Bronchial epithelial cell (primary cell): ENCODE results near the gene CKB. TPM values are rescaled to one million over a fixed set of nuclear protein-coding genes. Genes with fewer than 3 reads are reported as not detected.
A peak's percentile ranks its signal among the peaks of the same experiment; 100 is the strongest.

Source experiments
- DNase-seq: peaks from one replicate; pipeline ENCODE4 v3.0.0-alpha.2; 2010; ENCODE audit warnings: low read depth
- FAIRE-seq: peaks from 2 replicates; lab custom pipeline; 2011; peaks lifted over from hg19 to GRCh38; lab: Jason Lieb, UNC
- H3K27me3 ChIP-seq: 2 replicates; pipeline ENCODE4 v1.5.1; 2011; ENCODE audit warnings: low read length; ENCODE audit not compliant: control insufficient read depth, insufficient read depth
- H3K36me3 ChIP-seq: 2 replicates; pipeline ENCODE4 v1.5.1; 2011; ENCODE audit warnings: low read length; ENCODE audit not compliant: control insufficient read depth, insufficient read depth
- H3K4me3 ChIP-seq: 2 replicates; pipeline ENCODE4 v1.5.1; 2011; ENCODE audit warnings: mild to moderate bottlenecking, low read depth, low read length, control low read depth
- CTCF ChIP-seq: IDR thresholded peaks from 2 replicates; pipeline ENCODE4 v1.5.1; 2011; ENCODE audit warnings: mild to moderate bottlenecking, moderate library complexity, low read length, control low read depth, inconsistent platforms; ENCODE audit not compliant: insufficient read depth, severe bottlenecking
- total RNA-seq: library from RNA; depleted of rRNA; stranded (reverse); fragments of >200 nt; gene quantifications from 2 replicates; pipeline ENCODE4 v1.2.1, GENCODE V29; 2014

The CKB gene
- total RNA-seq, 1 donor from 2014 or later, result 31.3 TPM

DNA sequence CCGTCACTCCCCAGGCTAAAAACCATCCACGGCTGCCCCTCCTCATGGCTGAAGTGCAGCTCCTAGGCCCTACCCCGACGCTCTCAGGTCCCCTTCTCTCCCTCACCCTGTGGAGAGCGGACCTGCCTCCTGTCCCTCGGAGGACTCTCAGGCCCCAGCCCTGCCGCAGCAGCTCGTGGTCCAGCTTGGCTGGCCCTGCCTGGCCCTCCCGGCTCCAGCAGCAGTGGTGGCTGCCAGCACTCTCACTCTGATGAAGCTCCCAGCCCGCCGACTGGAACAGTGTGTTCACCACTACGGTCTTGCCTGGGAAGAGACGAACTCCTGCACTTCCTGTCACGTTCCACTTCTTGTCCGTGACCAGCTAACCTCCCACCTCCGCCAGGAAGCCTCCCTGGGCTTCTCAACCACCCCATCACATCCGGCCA is 28.7 kb upstream of the CKB start:
- Histone ChIP-seq H3K36me3 (no peaks in the 10 kb centered on the region), H3K27me3 (no peaks in the 10 kb centered on the region), H3K4me3 (no peak overlapping the region)
- no peak for TF ChIP-seq CTCF
- DNase-seq (no peak), FAIRE-seq (no peak)

- no peak for TF ChIP-seq CTCF
- DNase-seq (no peak), FAIRE-seq (no peak)
Measured at GRCh38 chr14:103550451-103551337, 28.1 kb upstream of the CKB start.

GRCh38 chr14:103549361-103550311 is 27.0 kb upstream of the CKB start:
- Histone ChIP-seq H3K36me3 (no peaks in the 10 kb centered on the region), H3K4me3 (no peak overlapping the region), H3K27me3 (no peaks in the 10 kb centered on the region)
- no peak for FAIRE-seq
- no peak for TF ChIP-seq CTCF
- DNase-seq, result no peak

More at GRCh38 chr14:103550451-103551337, 28.1 kb upstream of the CKB start:
- no peak overlapping the region for H3K4me3 ChIP-seq
- H3K27me3 ChIP-seq, result no peaks in the 10 kb centered on the region
- H3K36me3 ChIP-seq, result no peaks in the 10 kb centered on the region

- H3K4me3 ChIP-seq, result no peak overlapping the region
- DNase-seq, result no peak
- TF ChIP-seq CTCF, result no peak
- no peaks in the 10 kb centered on the region for H3K36me3 ChIP-seq
- FAIRE-seq, result peak; percentile 7
- no peaks in the 10 kb centered on the region for H3K27me3 ChIP-seq
Measured at GRCh38 chr14:103548463-103549351, 26.1 kb upstream of the CKB start.

- Histone ChIP-seq H3K27me3 (no peaks in the 10 kb centered on the region), H3K36me3 (no peaks in the 10 kb centered on the region), H3K4me3 (no peak overlapping the region)
- no peak for FAIRE-seq
- TF ChIP-seq CTCF, result no peak
- DNase-seq, result no peak
Measured at GRCh38 chr14:103547941-103548462, 25.4 kb upstream of the CKB start.
